Activated naive CD8-positive, alpha-beta T cell treated with anti-CD3 and anti-CD28 coated beads, Interleukin-2, amount 10 ng/mL, durations not matched to agents 7 days and 5 days (primary cell): Measurements from ENCODE around the gene UST. TPM values are rescaled to one million over a fixed set of nuclear protein-coding genes. Genes with fewer than 3 reads are reported as not detected.
"Not testable (repeated sequence)": the region's sequence is repeated elsewhere in the genome, so short reads cannot be mapped to it uniquely, and the experiment has no call there.

Experiments used
- ATAC-seq: fragments of 150-1000 bp; cut with Tn5 transposase; one replicate; pipeline ENCODE4 v1.10.0; 2021; ENCODE audit warnings: low read depth, moderate library complexity
- POLR2A ChIA-PET: fragments of 350-600 bp; sonication (Branson Sonifier 250); formaldehyde crosslinking; loops from one replicate; lab custom pipeline; 2021; ENCODE audit warnings: antibody characterized with exemption; lab: Charles Lee
- DNase-seq: peaks from one replicate; pipeline ENCODE4 v3.0.0; 2021
- H3K27ac Mint-ChIP-seq: one replicate; pipeline ENCODE4 v1.8.0; 2022; ENCODE audit warnings: mild to moderate bottlenecking, mixed read lengths
- H3K27me3 Mint-ChIP-seq: one replicate; pipeline ENCODE4 v1.8.0; 2022; ENCODE audit warnings: mild to moderate bottlenecking, moderate library complexity, mixed read lengths
- H3K36me3 Mint-ChIP-seq: one replicate; pipeline ENCODE4 v1.8.0; 2021; ENCODE audit warnings: mild to moderate bottlenecking, mixed read lengths
- H3K4me1 Mint-ChIP-seq: one replicate; pipeline ENCODE4 v1.8.0; 2021; ENCODE audit warnings: mixed read lengths
- H3K4me3 Mint-ChIP-seq: one replicate; pipeline ENCODE4 v1.8.0; 2022; ENCODE audit warnings: mild to moderate bottlenecking, moderate library complexity, mixed read lengths
- H3K9me3 Mint-ChIP-seq: one replicate; pipeline ENCODE4 v1.8.0; 2021; ENCODE audit warnings: mixed read lengths
- total RNA-seq, 2 experiments: library from RNA; stranded (reverse); gene quantifications; one replicate each; pipeline ENCODE4 v1.2.3, GENCODE V29; 2021

Gene UST
- total RNA-seq, 2 experiments from 2014 or later, result 2.9 to 3.1 TPM

DNA sequence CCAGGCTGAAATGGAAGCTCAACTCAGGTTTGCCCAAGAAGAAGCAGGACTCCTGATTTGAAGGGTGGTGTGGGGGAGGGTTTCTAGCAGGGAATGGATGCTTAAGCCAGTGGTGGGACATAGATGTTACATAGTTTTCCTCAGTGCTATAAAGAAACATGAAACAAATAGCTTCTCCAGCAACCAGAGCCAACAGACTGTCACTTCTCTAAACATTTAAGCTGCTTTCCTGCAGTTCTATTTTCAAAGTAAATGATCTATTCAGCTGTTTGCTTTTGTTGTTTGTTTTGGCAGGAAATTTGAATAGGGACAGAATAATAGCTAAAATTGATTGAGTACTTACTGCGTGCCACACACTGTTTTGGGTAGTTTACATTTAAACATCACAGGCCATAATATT, 169.0 kb downstream of the UST start:
- Mint-ChIP-seq H3K4me1 (no peaks in the 10 kb centered on the region), H3K27ac (no peak overlapping the region), H3K9me3 (peaks cover 4% of the 10 kb centered on the region), H3K36me3 (no peaks in the 10 kb centered on the region), H3K4me3 (no peak overlapping the region), H3K27me3 (no peaks in the 10 kb centered on the region)
- no peak for ATAC-seq
- no peak for DNase-seq
- POLR2A ChIA-PET, result no interaction called here

- H3K4me1 Mint-ChIP-seq, POLR2A ChIA-PET, H3K9me3 Mint-ChIP-seq, H3K36me3 Mint-ChIP-seq, H3K27ac Mint-ChIP-seq, DNase-seq, H3K4me3 Mint-ChIP-seq, H3K27me3 Mint-ChIP-seq, ATAC-seq: not testable (repeated sequence)
Observed at GRCh38 chr6:148916485-148916884, 169.7 kb downstream of the UST start.

DNA sequence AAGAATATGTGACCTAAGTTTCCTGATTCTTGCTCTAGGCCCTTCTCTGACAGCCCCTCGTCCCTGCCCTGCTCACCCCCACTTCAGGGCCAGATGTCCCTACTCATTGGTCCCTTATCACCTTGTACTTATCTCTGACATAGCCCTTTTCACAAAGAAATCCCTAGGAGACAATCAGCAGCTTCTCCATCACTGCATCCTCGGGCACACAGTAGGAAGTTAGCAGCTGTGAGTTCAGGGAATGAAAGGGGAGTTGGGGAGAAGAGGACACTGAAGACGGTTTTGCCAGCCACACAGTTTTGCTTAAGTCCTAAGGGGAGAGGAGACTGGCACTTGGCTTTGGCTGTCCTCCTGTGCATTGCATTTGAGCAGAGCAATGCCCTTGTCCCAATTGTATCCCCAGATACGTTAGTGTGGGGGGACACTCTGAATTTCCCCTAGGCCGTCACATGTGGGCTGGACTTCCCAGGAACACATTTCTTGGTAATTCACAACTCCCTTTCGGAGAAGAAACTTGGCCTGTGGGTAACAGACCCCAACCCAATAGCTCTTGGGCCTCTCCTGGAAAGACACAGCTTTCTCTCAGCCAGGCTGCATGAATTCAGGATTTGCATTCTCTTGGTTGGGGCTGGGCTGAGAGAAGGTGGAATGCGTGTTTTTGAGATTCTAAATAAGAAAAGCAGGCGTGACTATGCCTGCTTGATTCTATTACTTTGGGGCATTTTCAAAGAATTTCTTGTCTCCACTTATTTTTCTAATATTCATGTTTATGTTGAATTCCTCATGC, 177.6 kb downstream of the UST start:
- Mint-ChIP-seq H3K4me1 (no peaks in the 10 kb centered on the region), H3K27me3 (peaks cover 5% of the 10 kb centered on the region), H3K9me3 (no peaks in the 10 kb centered on the region), H3K4me3 (no peak overlapping the region), H3K27ac (no peak overlapping the region), H3K36me3 (no peaks in the 10 kb centered on the region)
- ATAC-seq, result no peak
- no peak for DNase-seq
- POLR2A ChIA-PET, result no interaction called here

- no peaks in the 10 kb centered on the region for H3K4me1 Mint-ChIP-seq
- H3K27ac Mint-ChIP-seq, result no peak overlapping the region
- no peaks in the 10 kb centered on the region for H3K36me3 Mint-ChIP-seq
- H3K9me3 Mint-ChIP-seq, result no peaks in the 10 kb centered on the region
- POLR2A ChIA-PET, result interaction anchor here (0.6 kb wide), 1 partner anchor 348 kb away, joined by 3 read pairs; no protein-coding TSS in a partner anchor
- H3K4me3 Mint-ChIP-seq, result no peak overlapping the region
- DNase-seq (no peak), ATAC-seq (no peak)
- peaks cover 5% of the 10 kb centered on the region for H3K27me3 Mint-ChIP-seq
Observed at GRCh38 chr6:148925701-148926100, 178.9 kb downstream of the UST start.

DNA sequence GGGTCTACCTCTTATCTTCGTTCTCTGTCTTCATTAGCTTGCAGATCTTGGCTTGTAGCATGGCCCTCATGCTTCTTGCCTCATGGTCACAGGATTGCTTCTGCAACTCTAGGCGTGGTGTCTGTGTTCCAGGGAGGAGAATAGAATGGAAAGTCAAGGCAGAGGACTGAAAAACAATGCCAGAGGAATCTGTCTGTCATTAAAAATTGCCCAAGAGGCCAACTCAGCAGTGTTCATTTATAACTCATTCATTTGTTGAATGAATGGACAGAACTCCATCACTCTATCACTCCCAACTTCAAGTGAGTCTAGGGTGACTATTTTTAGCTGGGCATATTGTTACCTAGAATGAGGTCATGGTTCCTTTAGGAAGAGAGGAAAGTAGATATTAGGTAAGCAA, 179.6 kb downstream of the UST start:
- H3K36me3 Mint-ChIP-seq, result no peaks in the 10 kb centered on the region
- DNase-seq (no peak), ATAC-seq (no peak)
- H3K27me3 Mint-ChIP-seq, result peaks cover 5% of the 10 kb centered on the region
- H3K27ac Mint-ChIP-seq, result no peak overlapping the region
- H3K4me1 Mint-ChIP-seq, result no peaks in the 10 kb centered on the region
- no peak overlapping the region for H3K4me3 Mint-ChIP-seq
- POLR2A ChIA-PET, result no interaction called here
- H3K9me3 Mint-ChIP-seq, result no peaks in the 10 kb centered on the region

GRCh38 chr6:148927586-148927985, 180.8 kb downstream of the UST start:
- POLR2A ChIA-PET, result no interaction called here
- H3K4me3 Mint-ChIP-seq, result no peak overlapping the region
- no peaks in the 10 kb centered on the region for H3K9me3 Mint-ChIP-seq
- H3K36me3 Mint-ChIP-seq, result no peaks in the 10 kb centered on the region
- no peaks in the 10 kb centered on the region for H3K4me1 Mint-ChIP-seq
- no peak overlapping the region for H3K27ac Mint-ChIP-seq
- DNase-seq (no peak), ATAC-seq (no peak)
- H3K27me3 Mint-ChIP-seq, result peaks cover 3% of the 10 kb centered on the region

GRCh38 chr6:148928811-148929210, 182.0 kb downstream of the UST start:
- DNase-seq (no peak), ATAC-seq (no peak)
- Mint-ChIP-seq H3K4me1 (no peaks in the 10 kb centered on the region), H3K27me3 (peaks cover 3% of the 10 kb centered on the region), H3K27ac (no peak overlapping the region), H3K36me3 (no peaks in the 10 kb centered on the region), H3K4me3 (no peak overlapping the region), H3K9me3 (no peaks in the 10 kb centered on the region)
- POLR2A ChIA-PET, result no interaction called here

- H3K36me3 Mint-ChIP-seq, result no peaks in the 10 kb centered on the region
Observed at GRCh38 chr6:148932208-148932607, 185.4 kb downstream of the UST start.

GRCh38 chr6:148932731-148933130, 185.9 kb downstream of the UST start:
- Mint-ChIP-seq H3K9me3 (no peaks in the 10 kb centered on the region), H3K27me3 (peaks cover 7% of the 10 kb centered on the region), H3K4me3 (no peak overlapping the region), H3K36me3 (no peaks in the 10 kb centered on the region), H3K4me1 (no peaks in the 10 kb centered on the region), H3K27ac (no peak overlapping the region)
- ATAC-seq (no peak), DNase-seq (no peak)
- POLR2A ChIA-PET, result no interaction called here

More at GRCh38 chr6:148932208-148932607, 185.4 kb downstream of the UST start:
- POLR2A ChIA-PET, result no interaction called here
- Mint-ChIP-seq H3K27ac (no peak overlapping the region), H3K9me3 (no peaks in the 10 kb centered on the region), H3K4me3 (no peak overlapping the region), H3K4me1 (no peaks in the 10 kb centered on the region), H3K27me3 (peaks cover 7% of the 10 kb centered on the region)
- DNase-seq (no peak), ATAC-seq (no peak)

DNA sequence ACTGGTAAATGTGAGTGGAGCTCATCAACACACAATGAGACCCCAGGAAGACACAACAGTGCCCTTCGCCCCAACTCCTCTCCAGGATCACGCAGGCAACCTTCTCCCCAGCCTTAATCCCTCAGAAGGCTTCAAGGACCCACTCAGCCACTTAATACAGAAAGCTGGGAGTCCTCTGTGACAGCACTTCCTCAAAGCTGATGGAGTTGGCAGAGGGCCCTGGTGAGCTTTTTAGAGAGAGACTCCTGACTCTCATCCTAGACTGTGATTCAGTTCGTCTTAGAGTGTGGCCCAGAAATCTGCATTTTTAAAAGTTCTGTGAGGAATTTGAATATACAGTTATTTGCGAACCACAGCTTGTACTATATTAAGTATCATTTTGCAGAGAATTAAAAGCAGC, 187.7 kb downstream of the UST start:
- POLR2A ChIA-PET, result no interaction called here
- Mint-ChIP-seq H3K36me3 (no peaks in the 10 kb centered on the region), H3K4me3 (no peak overlapping the region), H3K27me3 (peaks cover 9% of the 10 kb centered on the region), H3K27ac (no peak overlapping the region), H3K9me3 (no peaks in the 10 kb centered on the region), H3K4me1 (no peaks in the 10 kb centered on the region)
- DNase-seq, result no peak
- no peak for ATAC-seq

DNA sequence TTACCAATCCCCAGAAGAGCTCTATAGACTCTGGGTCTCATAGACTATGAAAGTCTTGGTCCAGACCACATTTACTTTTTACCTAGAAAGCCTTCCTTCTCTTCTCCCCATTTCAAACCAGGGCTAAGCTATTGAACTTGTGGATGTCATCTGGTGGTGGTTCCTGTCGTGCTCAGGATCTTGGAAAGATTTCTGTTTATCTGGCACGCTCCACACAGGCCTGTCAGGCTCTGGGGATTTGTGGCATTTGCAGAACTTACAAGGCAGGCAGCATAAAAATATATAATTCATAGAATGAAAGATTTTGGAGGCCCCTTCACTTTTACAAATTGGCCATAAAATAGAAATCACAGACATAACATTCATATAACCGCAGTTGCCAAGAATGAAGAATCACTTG, 188.1 kb downstream of the UST start:
- Mint-ChIP-seq H3K27ac (no peak overlapping the region), H3K4me3 (no peak overlapping the region), H3K4me1 (no peaks in the 10 kb centered on the region), H3K36me3 (no peaks in the 10 kb centered on the region), H3K27me3 (peaks cover 9% of the 10 kb centered on the region), H3K9me3 (no peaks in the 10 kb centered on the region)
- DNase-seq (no peak), ATAC-seq (no peak)
- POLR2A ChIA-PET, result interaction anchor here (0.5 kb wide), 1 partner anchor 200 kb away, joined by 3 read pairs; no protein-coding TSS in a partner anchor

DNA sequence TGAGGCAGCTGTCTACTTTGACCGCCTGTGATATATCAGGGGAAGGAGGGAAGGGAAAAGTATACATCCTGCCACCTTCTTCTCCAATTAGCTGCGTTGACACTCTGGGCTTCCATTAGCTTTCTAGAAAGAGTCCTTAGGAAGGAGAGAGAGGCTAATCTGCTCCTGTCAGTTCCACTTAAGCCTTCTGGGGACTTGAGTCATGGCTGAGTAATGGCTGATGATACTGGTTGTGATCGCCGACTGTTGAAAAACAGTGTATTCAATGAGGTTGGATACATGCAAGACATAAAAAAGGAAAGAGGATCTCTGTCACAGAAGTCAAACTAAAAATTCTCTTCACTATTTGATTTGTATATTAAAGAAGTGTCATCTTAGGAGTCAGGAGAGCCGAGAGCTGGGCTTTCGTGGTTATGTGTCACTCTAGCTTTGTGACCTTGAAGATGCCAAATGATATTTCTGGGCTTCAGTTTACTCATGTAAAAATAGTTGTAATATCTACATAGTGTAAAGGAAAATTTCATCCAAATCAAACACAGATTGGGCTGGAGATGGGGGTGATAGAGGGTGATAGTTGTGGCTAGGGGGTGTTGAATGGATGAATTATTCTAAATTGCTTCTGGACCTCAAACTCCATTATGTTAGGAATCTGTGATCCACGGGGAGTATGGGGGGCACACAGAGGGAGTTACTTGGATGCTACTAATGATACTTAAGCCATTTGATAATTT, 189.0 kb downstream of the UST start:
- Mint-ChIP-seq H3K36me3 (no peaks in the 10 kb centered on the region), H3K4me1 (no peaks in the 10 kb centered on the region), H3K4me3 (no peak overlapping the region), H3K27me3 (peaks cover 11% of the 10 kb centered on the region), H3K27ac (no peak overlapping the region), H3K9me3 (no peaks in the 10 kb centered on the region)
- ATAC-seq, result no peak
- DNase-seq, result no peak
- POLR2A ChIA-PET, result no interaction called here

DNA sequence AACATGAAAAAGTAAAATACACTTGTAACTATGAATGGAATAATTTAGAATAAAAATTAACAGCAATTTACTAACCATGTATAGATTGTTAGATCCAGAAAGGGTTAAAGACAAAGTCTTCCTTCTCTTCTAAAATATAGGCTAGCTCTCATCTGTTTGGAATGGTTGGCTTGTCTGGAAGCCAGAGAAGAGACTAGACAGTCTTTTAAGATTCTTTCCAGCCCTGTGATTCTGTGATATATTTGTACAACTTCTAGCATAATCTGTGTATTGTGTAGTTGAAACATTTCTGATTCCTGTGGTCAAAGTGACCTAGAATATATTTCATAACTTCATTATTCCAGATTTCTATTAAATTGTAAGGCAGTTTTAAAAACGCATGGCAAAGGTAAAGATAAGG, 196.6 kb downstream of the UST start:
- Mint-ChIP-seq H3K27me3 (peaks cover 6% of the 10 kb centered on the region), H3K4me3 (no peak overlapping the region), H3K9me3 (no peaks in the 10 kb centered on the region), H3K27ac (no peak overlapping the region), H3K4me1 (peaks cover 2% of the 10 kb centered on the region), H3K36me3 (no peaks in the 10 kb centered on the region)
- DNase-seq (no peak), ATAC-seq (no peak)
- POLR2A ChIA-PET, result no interaction called here

DNA sequence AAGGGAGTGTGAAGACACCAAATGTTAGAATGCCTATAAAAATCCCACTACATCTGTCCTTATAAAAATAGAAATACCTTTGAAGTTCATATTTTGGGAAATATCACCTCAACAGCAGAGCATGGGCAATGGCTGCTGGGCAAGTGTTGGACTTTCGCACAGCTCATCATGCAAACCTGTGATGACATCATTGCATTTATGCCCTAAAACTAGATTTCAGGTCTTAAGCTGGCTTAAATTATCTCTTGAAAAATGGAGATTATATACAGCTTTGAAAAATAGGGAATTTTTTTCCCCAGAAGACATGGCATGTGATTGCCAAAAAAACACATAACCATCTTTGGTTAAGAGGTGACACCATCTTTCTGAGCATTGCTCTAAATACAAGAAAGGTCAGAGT, 197.8 kb downstream of the UST start:
- Mint-ChIP-seq H3K9me3 (no peaks in the 10 kb centered on the region), H3K4me3 (no peak overlapping the region), H3K27me3 (peaks cover 5% of the 10 kb centered on the region), H3K27ac (no peak overlapping the region), H3K4me1 (peaks cover 2% of the 10 kb centered on the region), H3K36me3 (no peaks in the 10 kb centered on the region)
- ATAC-seq, result no peak
- no peak for DNase-seq
- POLR2A ChIA-PET, result no interaction called here
